Tibial nerve (tissue), 4 donors: Measurements from ENCODE around the gene DMD. TPM values are rescaled to one million over a fixed set of nuclear protein-coding genes. Genes with fewer than 3 reads are reported as not detected.

Experiments
- DNase-seq, 2 donors: peaks; one replicate each; pipeline ENCODE4 v3.0.0-alpha.2; 2019; ENCODE audit warnings: low spot score in 2 of 2
- H3K27ac ChIP-seq, 4 donors: fragments of 200-600 bp; sonication (generic) in 3 of 4; one replicate each; pipeline ENCODE4 v1.5.1; 2017 to 2019; ENCODE audit warnings: mild to moderate bottlenecking in 1 of 4
- H3K27me3 ChIP-seq, 2 donors: fragments of 200-600 bp; sonication (generic) in 1 of 2; one replicate each; pipeline versions ENCODE4 v1.5.1 to v1.6.0; 2017 to 2019
- H3K36me3 ChIP-seq, 3 donors: fragments of 200-600 bp; sonication (generic); one replicate each; pipeline ENCODE4 v1.5.1; 2018 to 2019
- H3K4me1 ChIP-seq, 4 donors: fragments of 200-600 bp; sonication (generic) in 3 of 4; one replicate each; pipeline ENCODE4 v1.5.1; 2017 to 2019
- H3K4me3 ChIP-seq, 4 donors: fragments of 200-600 bp; sonication (generic) in 3 of 4; one replicate each; pipeline ENCODE4 v1.5.1; 2017 to 2019; ENCODE audit warnings: mild to moderate bottlenecking in 1 of 4, moderate library complexity in 1 of 4
- H3K9me3 ChIP-seq, 4 donors: fragments of 200-600 bp; sonication (generic) in 3 of 4; one replicate each; pipeline ENCODE4 v1.5.1; 2017 to 2019
- CTCF ChIP-seq, 5 experiments: fragments of 200-600 bp in 3 of 5; fragments of 450-650 bp in 2 of 5; sonication (generic) in 3 of 5; IDR thresholded peaks; one replicate each; pipeline ENCODE4 v1.5.1; 2016 to 2019; ENCODE audit warnings: antibody characterized with exemption in 5 of 5, mild to moderate bottlenecking in 3 of 5, moderate library complexity in 2 of 5
- EP300 ChIP-seq, 2 donors: sonication (generic); formaldehyde crosslinking; IDR thresholded peaks; one replicate each; pipeline ENCODE4 v1.6.1; 2017; ENCODE audit warnings: antibody characterized with exemption in 2 of 2, mild to moderate bottlenecking in 1 of 2
- POLR2A ChIP-seq, 2 donors: fragments of 450-650 bp; IDR thresholded peaks; one replicate each; pipeline ENCODE4 v1.6.1; 2017; ENCODE audit warnings: antibody characterized with exemption in 2 of 2, mild to moderate bottlenecking in 2 of 2, moderate library complexity in 2 of 2
- WGBS, 2 donors: methylation state at CpG; one replicate each; pipeline ENCODE4 v1.1.5; 2018; 5-methylcytosine and 5-hydroxymethylcytosine counted together
- total RNA-seq, 4 donors: library from RNA; depleted of rRNA; stranded (reverse); fragments of >200 nt; gene quantifications; one replicate each; pipeline ENCODE4 v1.1.0, GENCODE V29; 2016

DMD gene
- total RNA-seq, 4 donors from 2014 or later = 156 to 345 (median 245) TPM

- no peak for DNase-seq
- Histone ChIP-seq H3K9me3 (no peaks in the 10 kb centered on the region), H3K4me1 (no peaks in the 10 kb centered on the region), H3K36me3 (no peaks in the 10 kb centered on the region), H3K4me3 (no peak overlapping the region), H3K27ac (no peak overlapping the region), H3K27me3 (no peaks in the 10 kb centered on the region)
- 4 to 43% methylated on average over 5 of the region's 5 CpGs for WGBS, 2 donors
- TF ChIP-seq CTCF (IDR thresholded peaks at IDR 0.05) (no peak), EP300 (IDR thresholded peaks at IDR 0.05) (no peak), POLR2A (IDR thresholded peaks at IDR 0.05) (no peak)
These were observed 1056.2 kb downstream of the DMD start for GRCh38 chrX:32155044-32155638.

- H3K36me3 ChIP-seq = no peaks in the 10 kb centered on the region
- WGBS, 2 donors = 64 to 67% methylated on average over 4 of the region's 4 CpGs
These were observed 1057.8 kb downstream of the DMD start for GRCh38 chrX:32153585-32153984.

GRCh38 chrX:32150141-32150540 lies 1061.2 kb downstream of the DMD start:
- TF ChIP-seq POLR2A (IDR thresholded peaks at IDR 0.05) = no peak
- TF ChIP-seq EP300 (IDR thresholded peaks at IDR 0.05) = no peak
- TF ChIP-seq CTCF (IDR thresholded peaks at IDR 0.05) = no peak
- Histone ChIP-seq H3K9me3 (no peaks in the 10 kb centered on the region), H3K4me1 (no peaks in the 10 kb centered on the region), H3K27ac (no peak overlapping the region), H3K4me3 (no peak overlapping the region), H3K36me3 (no peaks in the 10 kb centered on the region), H3K27me3 (no peaks in the 10 kb centered on the region)
- 59 to 71% methylated on average over 6 of the region's 6 CpGs for whole genome bisulfite sequencing, 2 donors
- DNase-seq = no peak

More at GRCh38 chrX:32153585-32153984, 1057.8 kb downstream of the DMD start:
- H3K27ac ChIP-seq = no peak overlapping the region
- TF ChIP-seq EP300 (IDR thresholded peaks at IDR 0.05) = no peak
- TF ChIP-seq POLR2A (IDR thresholded peaks at IDR 0.05) = no peak
- no peak for TF ChIP-seq CTCF (IDR thresholded peaks at IDR 0.05)
- H3K4me1 ChIP-seq = no peaks in the 10 kb centered on the region
- no peak for DNase-seq
- no peaks in the 10 kb centered on the region for H3K9me3 ChIP-seq
- H3K27me3 ChIP-seq = no peaks in the 10 kb centered on the region
- H3K4me3 ChIP-seq = no peak overlapping the region

- TF ChIP-seq CTCF (IDR thresholded peaks at IDR 0.05) (no peak), POLR2A (IDR thresholded peaks at IDR 0.05) (no peak), EP300 (IDR thresholded peaks at IDR 0.05) (no peak)
- no peaks in the 10 kb centered on the region for H3K36me3 ChIP-seq
- WGBS, 2 donors = 79 to 86% methylated on average over 5 of the region's 5 CpGs
These were observed 1069.5 kb downstream of the DMD start for GRCh38 chrX:32141841-32142240.

GRCh38 chrX:32139476-32139875 lies 1071.9 kb downstream of the DMD start:
- no peak overlapping the region for H3K4me3 ChIP-seq
- no peak for DNase-seq
- TF ChIP-seq POLR2A (IDR thresholded peaks at IDR 0.05) = no peak
- no peak for TF ChIP-seq CTCF (IDR thresholded peaks at IDR 0.05)
- TF ChIP-seq EP300 (IDR thresholded peaks at IDR 0.05) = no peak
- H3K36me3 ChIP-seq = no peaks in the 10 kb centered on the region
- no peaks in the 10 kb centered on the region for H3K4me1 ChIP-seq
- H3K9me3 ChIP-seq = no peaks in the 10 kb centered on the region
- H3K27ac ChIP-seq = no peak overlapping the region
- H3K27me3 ChIP-seq = no peaks in the 10 kb centered on the region

More at GRCh38 chrX:32141841-32142240, 1069.5 kb downstream of the DMD start:
- Histone ChIP-seq H3K27me3 (no peaks in the 10 kb centered on the region), H3K4me3 (no peak overlapping the region), H3K9me3 (no peaks in the 10 kb centered on the region), H3K27ac (no peak overlapping the region), H3K4me1 (no peaks in the 10 kb centered on the region)
- no peak for DNase-seq
